BJ (cell line): ENCODE results near the gene SPTBN2. TPM values are rescaled to one million over a fixed set of nuclear protein-coding genes. Genes with fewer than 3 reads are reported as not detected.

Source experiments
- CTCF ChIA-PET: fragments of 350-600 bp; formaldehyde crosslinking; extraction: SDS; loops from one replicate; lab custom pipeline; 2021; ENCODE audit warnings: antibody characterized with exemption, inconsistent platforms; lab: Yijun Ruan, JAX
- POLR2A ChIA-PET: fragments of 300-600 bp; sonication (Branson Sonifier 250); formaldehyde crosslinking; extraction: SDS; loops from one replicate; lab custom pipeline; 2021; ENCODE audit warnings: antibody characterized with exemption; lab: Charles Lee
- DNase-seq: peaks from one replicate; pipeline ENCODE4 v3.0.0-alpha.2; 2011; ENCODE audit warnings: low read depth
- H3K27me3 ChIP-seq: 2 replicates; pipeline ENCODE4 v1.6.0; 2011; ENCODE audit warnings: low read length; ENCODE audit not compliant: control insufficient read depth, insufficient read depth
- H3K36me3 ChIP-seq: 2 replicates; pipeline ENCODE4 v1.5.1; 2011; ENCODE audit warnings: low read length; ENCODE audit not compliant: control insufficient read depth, insufficient read depth
- H3K4me3 ChIP-seq: 2 replicates; pipeline ENCODE4 v1.5.1; 2011; ENCODE audit warnings: low read depth, mild to moderate bottlenecking, control low read depth, low read length
- CTCF ChIP-seq: IDR thresholded peaks from 2 replicates; pipeline ENCODE4 v1.5.1; 2011; ENCODE audit warnings: low read depth, mild to moderate bottlenecking, control low read depth, inconsistent platforms, low read length, moderate library complexity; ENCODE audit not compliant: insufficient read depth
- polyA plus RNA-seq: library from polyadenylated mRNA; depleted of rRNA; stranded (reverse); fragments of >200 nt; gene quantifications from 2 replicates; pipeline ENCODE4 v1.2.3, GENCODE V29; 2011; rRNA removed
- small RNA-seq: library from RNA; depleted of rRNA; stranded (forward); fragments of <200 nt; gene quantifications from one replicate; pipeline ENCODE3, GENCODE V24; 2012; ENCODE audit warnings: low replicate concordance, low read depth; ENCODE audit not compliant: insufficient read length

The SPTBN2 gene
- polyA plus RNA-seq, 1 experiment, result 0.25 TPM

GRCh38 chr11:66639066-66639813 lies 89.8 kb downstream of the SPTBN2 start:
- TF ChIP-seq CTCF, result peak; percentile 14; the same call in 1 of the 2 replicates
- CTCF ChIA-PET, result interaction anchor here (1.2 to 2.3 kb wide), 3 partner anchors 10 to 39 kb away, joined by 3 to 7 read pairs (median 3); partner anchors contain the start of gene RBM4B
- Histone ChIP-seq H3K4me3 (peak overlapping the region; percentile 70), H3K27me3 (no peaks in the 10 kb centered on the region), H3K36me3 (peaks cover 15% of the 10 kb centered on the region)
- DNase-seq, result no peak
- POLR2A ChIA-PET, result interaction anchor here (0.6 to 1.7 kb wide), 2 partner anchors 20 to 22 kb away, joined by 3 to 8 read pairs; no protein-coding TSS in a partner anchor

GRCh38 chr11:66638177-66639065 lies 90.6 kb downstream of the SPTBN2 start, which contains the start of gene RBM4:
RBM4 (plus strand) TSS chr11:66638703; CDS start chr11:66639712, 1,009 bp downstream.
- POLR2A ChIA-PET, result interaction anchor here (0.6 to 1.7 kb wide), 3 partner anchors 20 to 723 kb away, joined by 3 to 8 read pairs (median 4); no protein-coding TSS in a partner anchor
- DNase-seq, result peak; percentile 98
- peak; percentile 32 for TF ChIP-seq CTCF
- H3K4me3 ChIP-seq, result peak within 1 kb of the TSS; percentile 70
- CTCF ChIA-PET, result interaction anchor here (0.7 to 2.6 kb wide), 8 partner anchors 7 to 337 kb away, joined by 3 to 9 read pairs (median 4); partner anchors contain the start of genes C11orf86 and RBM4B
- H3K36me3 ChIP-seq, result peaks cover 9% of the 10 kb centered on the region
- H3K27me3 ChIP-seq, result no peaks in the 10 kb centered on the region

GRCh38 chr11:66637557-66638176 lies 91.3 kb downstream of the SPTBN2 start:
- TF ChIP-seq CTCF, result no peak
- H3K4me3 ChIP-seq, result peak overlapping the region; percentile 39
- POLR2A ChIA-PET, result interaction anchor here (0.6 to 1.7 kb wide), 2 partner anchors 20 to 724 kb away, joined by 4 to 8 read pairs; no protein-coding TSS in a partner anchor
- peaks cover 8% of the 10 kb centered on the region for H3K36me3 ChIP-seq
- CTCF ChIA-PET, result interaction anchor here (0.7 to 2.6 kb wide), 9 partner anchors 8 to 338 kb away, joined by 3 to 9 read pairs (median 3); partner anchors contain the start of genes C11orf86 and RBM4B
- DNase-seq, result no peak
- H3K27me3 ChIP-seq, result no peaks in the 10 kb centered on the region

- Histone ChIP-seq H3K36me3 (peaks cover 8% of the 10 kb centered on the region), H3K4me3 (no peak overlapping the region), H3K27me3 (no peaks in the 10 kb centered on the region)
- ChIA-PET POLR2A (no interaction called here), CTCF (interaction anchor here (1.0 to 2.6 kb wide), 2 partner anchors 14 to 42 kb away, joined by 3 to 9 read pairs; partner anchors contain the start of gene RBM4B)
- no peak for TF ChIP-seq CTCF
- no peak for DNase-seq
Observed at GRCh38 chr11:66636411-66636810, 92.6 kb downstream of the SPTBN2 start.

Small RNA genes within 50 kb of the gene (small RNA-seq; reads per million reads assigned to genes)
- not detected for gene RN7SL12P

Other genes with a start within 250 kb of the SPTBN2 start
- 49.5 and 85.2 TPM in 2 replicates for gene DPP3, start 248.8 kb downstream of the SPTBN2 start, polyA plus RNA-seq
- 24.0 and 31.1 TPM in 2 replicates for gene BBS1, start 218.6 kb downstream of the SPTBN2 start, polyA plus RNA-seq
- gene ZDHHC24, start 183.2 kb downstream of the SPTBN2 start, polyA plus RNA-seq, result 9.1 and 11.9 TPM in 2 replicates
- not detected in 2 replicates for gene ACTN3, start 182.3 kb downstream of the SPTBN2 start, polyA plus RNA-seq
- gene CTSF, start 160.6 kb downstream of the SPTBN2 start, polyA plus RNA-seq, result 30.4 and 44.0 TPM in 2 replicates
- gene CCDC87, start 136.2 kb downstream of the SPTBN2 start, polyA plus RNA-seq, result 0.12 and 0.15 TPM in 2 replicates
- gene CCS, start 136.0 kb downstream of the SPTBN2 start, polyA plus RNA-seq, result 23.9 and 36.4 TPM in 2 replicates
- gene RBM14, start 112.6 kb downstream of the SPTBN2 start, polyA plus RNA-seq, result 16.9 and 18.6 TPM in 2 replicates
- gene RBM4, start 90.5 kb downstream of the SPTBN2 start, polyA plus RNA-seq, result 183 and 213 TPM in 2 replicates
- gene RBM4B, start 51.3 kb downstream of the SPTBN2 start, polyA plus RNA-seq, result 26.7 and 29.6 TPM in 2 replicates
- 12.0 and 20.1 TPM in 2 replicates for gene RCE1, start 114.2 kb upstream of the SPTBN2 start, polyA plus RNA-seq
- 14.2 and 15.8 TPM in 2 replicates for gene LRFN4, start 127.8 kb upstream of the SPTBN2 start, polyA plus RNA-seq
- gene PC, start 229.2 kb upstream of the SPTBN2 start, polyA plus RNA-seq, result 6.4 and 14.3 TPM in 2 replicates
- gene C11orf86, start 246.1 kb upstream of the SPTBN2 start, polyA plus RNA-seq, result 0.15 TPM in 1 of 2 replicates, not detected in the other